H1 (cell line): Measurements from ENCODE around the gene TINAGL1. TPM values are rescaled to one million over a fixed set of nuclear protein-coding genes. Genes with fewer than 3 reads are reported as not detected.

Source experiments
- BCL11A ChIP-seq, 2 experiments: IDR thresholded peaks; one replicate each; pipeline ENCODE4 v1.6.1; 2011; ENCODE audit warnings: low read depth in 2 of 2, low read length in 2 of 2, mild to moderate bottlenecking in 2 of 2
- CEBPB ChIP-seq: IDR thresholded peaks from 2 replicates; pipeline ENCODE4 v1.6.1; 2012; ENCODE audit warnings: low read depth, low read length
- E2F6 ChIP-seq: IDR thresholded peaks from 2 replicates; pipeline ENCODE4 v1.6.1; 2012; ENCODE audit warnings: inconsistent platforms
- EGR1 ChIP-seq: IDR thresholded peaks from 2 replicates; pipeline ENCODE4 v1.6.1; 2011; ENCODE audit warnings: low read depth, low read length, borderline replicate concordance
- FOSL1 ChIP-seq: IDR thresholded peaks from 2 replicates; pipeline ENCODE4 v1.6.1; 2011; ENCODE audit warnings: mild to moderate bottlenecking, low read depth, low read length, moderate library complexity; ENCODE audit not compliant: insufficient read depth
- HDAC6 ChIP-seq: IDR thresholded peaks from one replicate; pipeline ENCODE4 v1.7.1; 2012; ENCODE audit warnings: low read depth, mild to moderate bottlenecking, inconsistent platforms, low read length, moderate library complexity
- KDM4A ChIP-seq: IDR thresholded peaks from one replicate; pipeline ENCODE4 v1.7.1; 2012; ENCODE audit warnings: low read depth, mild to moderate bottlenecking, moderate library complexity, low read length, inconsistent platforms; ENCODE audit not compliant: severe bottlenecking
- MAFK ChIP-seq: IDR thresholded peaks from 2 replicates; pipeline ENCODE4 v1.6.1; 2012; ENCODE audit warnings: low read depth, mild to moderate bottlenecking, improper control_type of control experiment, low read length
- NRF1 ChIP-seq: IDR thresholded peaks from 2 replicates; pipeline ENCODE4 v1.6.1; 2011; ENCODE audit warnings: mild to moderate bottlenecking, low read depth, low read length, improper control_type of control experiment
- POLR2A ChIP-seq, 2 experiments: IDR thresholded peaks; 1 replicate in 1 of 2; 2 replicates in 1 of 2; pipeline ENCODE4 v1.6.1; 2011; ENCODE audit warnings: low read depth in 2 of 2, low read length in 2 of 2, mild to moderate bottlenecking in 2 of 2; ENCODE audit errors: control extremely low read depth in 1 of 2
- RBBP5 ChIP-seq: IDR thresholded peaks from 2 replicates; pipeline ENCODE4 v1.7.1; 2012; ENCODE audit warnings: low read depth, mild to moderate bottlenecking, inconsistent platforms, low read length, moderate library complexity, borderline replicate concordance
- RFX5 ChIP-seq: IDR thresholded peaks from 2 replicates; pipeline ENCODE4 v1.6.1; 2011; ENCODE audit warnings: low read depth, low read length, improper control_type of control experiment, borderline replicate concordance
- SAP30 ChIP-seq: fragments of 300-600 bp; sonication (generic); IDR thresholded peaks from 2 replicates; pipeline ENCODE4 v1.7.1; 2012; ENCODE audit warnings: low read length, moderate library complexity, mild to moderate bottlenecking, inconsistent platforms; ENCODE audit not compliant: insufficient read depth, insufficient replicate concordance
- SIRT6 ChIP-seq: IDR thresholded peaks from one replicate; pipeline ENCODE4 v1.7.1; 2012; ENCODE audit warnings: low read length, inconsistent platforms
- TAF7 ChIP-seq: optimal IDR thresholded peaks from 2 replicates; pipeline ENCODE3; 2011; ENCODE audit warnings: low read depth, mild to moderate bottlenecking, inconsistent platforms, low read length, moderate library complexity, borderline replicate concordance
- TBP ChIP-seq: IDR thresholded peaks from 2 replicates; pipeline ENCODE4 v1.6.1; 2011; ENCODE audit warnings: low read depth, low read length, improper control_type of control experiment
- TEAD4 ChIP-seq: IDR thresholded peaks from 2 replicates; pipeline ENCODE4 v1.6.1; 2012; ENCODE audit warnings: low read depth, low read length, inconsistent platforms, mixed read lengths
- polyA plus RNA-seq, 7 experiments: library from polyadenylated mRNA; depleted of rRNA in 3 of 7; stranded (reverse) in 5 of 7; unstranded in 2 of 7; fragments of >200 nt in 5 of 7; fragments of 200-250 nt in 2 of 7; gene quantifications; 1 replicate in 5 of 7; 2 replicates in 1 of 7; 4 replicates in 1 of 7; pipeline versions ENCODE4 v1.2.1 to v1.2.3, GENCODE V29; 2011 to 2013; ENCODE audit warnings: missing spikeins in 2 of 7, mixed read lengths in 2 of 7
- total RNA-seq: library from RNA; stranded (reverse); fragmentation: NEBNext Ultra II Directional; extraction: Animal tissue kit (Norgen Biotek cat#: 25700); gene quantifications from 2 replicates; pipeline ENCODE4 v1.2.1, GENCODE V29; 2021

TINAGL1 gene
- total and polyA plus RNA-seq, 2 of the 8 experiments (the other 6 are each of a cell fraction or from before 2014, with no cell fraction given), result 11.2 to 21.7 TPM

- TF ChIP-seq E2F6 (peak; percentile 48; the same call in 1 of the 2 replicates), TAF7 (no peak), FOSL1 (no peak), SAP30 (no peak), KDM4A (peak; percentile 74), EGR1 (no peak; the same call in 1 of the 2 replicates), RFX5 (no peak), TEAD4 (no peak), CEBPB (no peak), RBBP5 (0 out of 2 replicates have a peak, but pooled peaks have one; percentile 57), POLR2A (IDR thresholded peaks at IDR 0.05; ENCODE audit: control extremely low read depth in 1 of 2, low read depth in 2 of 2, low read length in 2 of 2) (peak in 1 of 2 experiments; percentile 71; a peak in 2 of 3 replicates), HDAC6 (no peak), SIRT6 (no peak), TBP (no peak), NRF1 (no peak), BCL11A (IDR thresholded peaks at IDR 0.05; ENCODE audit: low read depth in 2 of 2, low read length in 2 of 2) (no peak), MAFK (no peak)
These were observed 27.2 kb upstream of the TINAGL1 start (continued) for GRCh38 chr1:31548907-31549808.
